B cell (primary cell): Measurements from ENCODE around the gene FBXO42.

Experiments used
- EZH2 ChIP-seq: IDR thresholded peaks from 2 replicates; pipeline ENCODE4 v1.6.1; 2012; ENCODE audit warnings: borderline replicate concordance, low read depth, mild to moderate bottlenecking, moderate library complexity, low read length; ENCODE audit not compliant: insufficient read depth, poor library complexity, severe bottlenecking
- TF ChIP-seq, protein P1 (sequence below): fragments of 200-600 bp; IDR thresholded peaks from one replicate; pipeline ENCODE4 v1.8.0; 2022; ENCODE audit warnings: antibody characterized with exemption, mild to moderate bottlenecking

DNA sequence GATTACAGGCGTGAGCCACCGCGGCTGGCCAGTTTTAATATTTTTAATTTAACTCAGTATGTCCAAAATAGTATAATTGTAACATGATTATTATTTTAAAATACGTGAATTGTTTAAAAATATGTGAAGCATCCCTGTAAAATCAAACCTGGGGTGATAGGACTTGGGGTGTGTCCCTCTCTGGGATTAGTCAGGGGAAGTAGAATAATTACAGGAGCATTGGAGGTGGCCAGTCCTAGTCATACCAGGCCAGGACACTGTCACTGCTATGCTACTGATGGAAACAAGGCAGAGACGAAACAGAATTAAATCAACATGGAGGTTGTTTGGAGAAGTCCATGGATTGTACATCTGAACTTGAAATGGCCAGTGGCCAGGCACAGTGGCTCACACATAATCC, 31.6 kb upstream of the FBXO42 start:
- TF ChIP-seq, protein P1, sequence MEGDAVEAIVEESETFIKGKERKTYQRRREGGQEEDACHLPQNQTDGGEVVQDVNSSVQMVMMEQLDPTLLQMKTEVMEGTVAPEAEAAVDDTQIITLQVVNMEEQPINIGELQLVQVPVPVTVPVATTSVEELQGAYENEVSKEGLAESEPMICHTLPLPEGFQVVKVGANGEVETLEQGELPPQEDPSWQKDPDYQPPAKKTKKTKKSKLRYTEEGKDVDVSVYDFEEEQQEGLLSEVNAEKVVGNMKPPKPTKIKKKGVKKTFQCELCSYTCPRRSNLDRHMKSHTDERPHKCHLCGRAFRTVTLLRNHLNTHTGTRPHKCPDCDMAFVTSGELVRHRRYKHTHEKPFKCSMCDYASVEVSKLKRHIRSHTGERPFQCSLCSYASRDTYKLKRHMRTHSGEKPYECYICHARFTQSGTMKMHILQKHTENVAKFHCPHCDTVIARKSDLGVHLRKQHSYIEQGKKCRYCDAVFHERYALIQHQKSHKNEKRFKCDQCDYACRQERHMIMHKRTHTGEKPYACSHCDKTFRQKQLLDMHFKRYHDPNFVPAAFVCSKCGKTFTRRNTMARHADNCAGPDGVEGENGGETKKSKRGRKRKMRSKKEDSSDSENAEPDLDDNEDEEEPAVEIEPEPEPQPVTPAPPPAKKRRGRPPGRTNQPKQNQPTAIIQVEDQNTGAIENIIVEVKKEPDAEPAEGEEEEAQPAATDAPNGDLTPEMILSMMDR = no peak
- TF ChIP-seq EZH2 = no peak
